NCI-H748 (cell line): ENCODE measurements around the gene GZMH.
"Not testable (repeated sequence)": the region's sequence is repeated elsewhere in the genome, so short reads cannot be mapped to it uniquely, and the experiment has no call there.

ENCODE experiments used
- DNase-seq: peaks from one replicate; lab custom pipeline; 2025; ENCODE audit not compliant: unreplicated experiment; lab: John Stamatoyannopoulos, UW

GZMH gene, protein sequence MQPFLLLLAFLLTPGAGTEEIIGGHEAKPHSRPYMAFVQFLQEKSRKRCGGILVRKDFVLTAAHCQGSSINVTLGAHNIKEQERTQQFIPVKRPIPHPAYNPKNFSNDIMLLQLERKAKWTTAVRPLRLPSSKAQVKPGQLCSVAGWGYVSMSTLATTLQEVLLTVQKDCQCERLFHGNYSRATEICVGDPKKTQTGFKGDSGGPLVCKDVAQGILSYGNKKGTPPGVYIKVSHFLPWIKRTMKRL

GRCh38 chr14:24609655-24610344 lies at the start of gene GZMH:
GZMH (minus strand) TSS chr14:24609685; CDS start chr14:24609613, 72 bp downstream.
- DNase-seq, result no peak

GRCh38 chr14:24648361-24648760 lies 38.9 kb upstream of the GZMH start:
- DNase-seq, result not testable (repeated sequence)

DNA sequence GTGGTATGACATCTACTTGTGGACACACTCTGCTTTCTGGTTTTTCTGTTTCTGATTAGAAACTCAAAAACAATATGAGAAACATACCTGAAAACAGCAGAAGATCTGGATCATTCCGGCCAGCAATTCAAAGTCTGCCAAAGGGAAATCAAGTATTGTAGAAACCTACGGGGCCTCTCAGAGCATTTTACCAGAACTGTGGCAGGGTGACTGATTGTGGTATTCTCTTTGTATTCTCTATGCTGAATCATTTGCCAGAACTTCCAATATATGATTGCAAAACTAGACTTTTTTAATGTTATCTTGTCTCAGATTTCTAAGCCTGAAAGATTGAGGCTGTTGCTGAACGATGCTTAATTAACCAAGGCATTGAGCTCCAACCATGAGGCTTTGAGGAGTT lies 30.4 kb upstream of the GZMH start:
- no peak for DNase-seq

DNA sequence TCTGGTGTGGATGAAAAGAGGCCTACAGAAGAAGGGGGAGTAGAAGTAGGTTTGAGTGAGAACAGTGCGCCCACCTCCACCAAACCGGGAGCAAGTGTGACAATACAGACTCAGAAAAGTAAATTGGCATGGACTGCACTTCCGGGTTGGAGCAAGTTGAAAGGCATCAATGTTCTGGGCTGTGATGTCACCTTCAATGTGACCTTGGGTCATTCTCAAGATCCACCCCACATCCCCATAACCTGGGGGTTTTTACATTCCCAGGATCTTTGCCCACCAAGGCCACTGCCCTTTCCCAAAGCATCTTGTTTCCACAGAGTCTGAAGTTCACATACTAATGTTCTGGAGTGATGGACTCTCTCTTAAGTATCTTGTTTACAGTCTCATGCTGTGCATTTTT lies 29.8 kb upstream of the GZMH start:
- no peak for DNase-seq

- no peak for DNase-seq
These were observed 24.7 kb upstream of the GZMH start, which contains the start of gene GZMB for GRCh38 chr14:24634158-24634557. GZMB (minus strand) TSS chr14:24634190; CDS start chr14:24634160, 30 bp downstream.

GRCh38 chr14:24633353-24633752 lies 23.9 kb upstream of the GZMH start:
- DNase-seq, result no peak

GRCh38 chr14:24632761-24633160 lies 23.3 kb upstream of the GZMH start:
- no peak for DNase-seq

- no peak for DNase-seq
These were observed 22.9 kb upstream of the GZMH start for GRCh38 chr14:24632336-24632735.

DNA sequence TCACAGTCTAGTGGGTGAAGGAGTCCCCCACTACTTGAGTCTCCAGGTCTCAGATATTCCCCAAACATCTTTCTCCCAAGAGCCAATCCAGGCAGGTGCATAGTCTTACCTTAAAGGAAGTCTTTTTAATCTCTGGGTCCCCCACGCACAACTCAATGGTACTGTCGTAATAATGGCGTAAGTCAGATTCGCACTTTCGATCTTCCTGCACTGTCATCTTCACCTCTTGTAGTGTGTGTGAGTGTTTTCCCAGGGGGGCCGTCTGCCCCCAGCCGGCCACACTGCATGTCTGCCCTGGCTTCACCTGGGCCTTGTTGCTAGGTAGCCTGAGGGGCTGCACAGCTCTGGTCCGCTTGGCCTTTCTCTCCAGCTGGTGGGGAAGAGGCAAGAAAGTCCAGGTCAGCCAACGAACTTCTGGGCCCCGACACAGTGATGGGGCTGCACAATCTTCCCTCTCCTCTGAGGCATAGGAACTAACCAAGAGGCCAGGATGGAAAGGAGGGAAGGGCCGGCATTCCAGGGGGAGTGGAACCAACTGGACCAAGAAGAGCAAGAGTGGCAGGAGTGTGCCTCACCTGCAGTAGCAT lies 22.4 kb upstream of the GZMH start:
- no peak for DNase-seq

DNA sequence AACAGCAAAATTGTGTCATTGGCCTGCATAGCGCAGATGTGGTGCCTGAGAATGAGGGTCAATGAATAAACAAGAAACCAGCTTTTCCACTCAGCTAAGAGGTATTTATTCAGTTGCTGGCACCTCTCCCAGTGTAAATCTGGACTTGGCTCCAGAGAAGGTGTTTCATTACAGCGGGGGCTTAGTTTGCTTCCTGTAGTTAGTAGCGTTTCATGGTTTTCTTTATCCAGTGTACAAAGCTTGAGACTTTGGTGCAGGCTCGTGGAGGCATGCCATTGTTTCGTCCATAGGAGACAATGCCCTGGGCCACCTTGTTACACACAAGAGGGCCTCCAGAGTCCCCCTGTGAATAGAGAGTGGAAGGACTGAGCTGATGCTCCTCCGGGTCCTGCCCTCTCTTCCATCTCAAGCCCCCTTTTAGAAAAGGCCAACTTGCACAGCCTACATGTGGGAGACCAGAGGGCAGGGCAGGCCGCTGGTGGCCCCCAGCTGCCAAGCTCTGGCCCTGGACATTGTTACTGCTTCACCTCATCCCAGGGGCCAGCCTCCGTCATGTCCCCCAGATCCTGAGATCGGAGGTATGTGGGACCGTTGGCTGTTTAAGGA lies 21.5 kb upstream of the GZMH start:
- peak; percentile 80 for DNase-seq

DNA sequence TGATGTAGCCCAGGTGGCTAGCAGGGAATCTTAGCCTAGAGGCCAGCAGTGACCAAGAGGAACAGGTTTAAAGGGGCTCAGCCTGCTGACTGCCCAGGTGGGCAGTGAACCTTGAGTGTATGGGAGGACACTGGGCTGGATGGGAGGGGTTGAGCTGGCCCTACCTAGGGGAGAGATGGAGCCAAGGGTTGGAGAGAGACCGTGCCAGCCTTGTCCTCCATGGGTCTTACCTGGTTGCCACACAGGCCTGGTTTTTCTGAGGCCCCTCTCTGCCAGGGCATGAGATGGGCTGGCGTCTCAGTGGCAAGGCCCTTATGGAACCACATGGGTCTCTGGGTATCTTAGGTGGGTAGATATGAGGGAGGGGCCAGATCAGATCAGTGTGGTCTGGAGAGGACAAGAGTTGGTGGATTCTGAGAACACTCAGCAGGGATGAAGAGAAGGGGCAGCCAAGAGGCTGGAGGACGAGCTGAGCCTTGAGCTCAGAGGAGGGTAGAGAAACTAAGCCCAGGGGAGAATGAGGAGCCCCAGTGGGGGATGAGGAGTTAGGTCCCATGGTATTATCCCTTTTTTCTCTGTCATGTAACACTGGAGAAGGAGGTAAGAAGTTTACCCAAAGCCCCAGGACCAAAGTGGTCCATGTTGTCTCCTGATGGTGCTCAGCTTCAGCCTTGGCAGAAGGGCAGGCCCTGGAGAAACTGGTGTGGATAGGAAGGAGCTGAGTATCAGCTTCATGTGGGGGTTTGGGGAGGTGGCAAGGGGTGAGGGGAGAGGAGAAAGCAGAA lies 20.8 kb upstream of the GZMH start:
- no peak for DNase-seq

GRCh38 chr14:24629521-24629920 lies 20.0 kb upstream of the GZMH start:
- DNase-seq, result no peak

- DNase-seq, result no peak
These were observed 4.3 kb upstream of the GZMH start for GRCh38 chr14:24613747-24614146.

DNA sequence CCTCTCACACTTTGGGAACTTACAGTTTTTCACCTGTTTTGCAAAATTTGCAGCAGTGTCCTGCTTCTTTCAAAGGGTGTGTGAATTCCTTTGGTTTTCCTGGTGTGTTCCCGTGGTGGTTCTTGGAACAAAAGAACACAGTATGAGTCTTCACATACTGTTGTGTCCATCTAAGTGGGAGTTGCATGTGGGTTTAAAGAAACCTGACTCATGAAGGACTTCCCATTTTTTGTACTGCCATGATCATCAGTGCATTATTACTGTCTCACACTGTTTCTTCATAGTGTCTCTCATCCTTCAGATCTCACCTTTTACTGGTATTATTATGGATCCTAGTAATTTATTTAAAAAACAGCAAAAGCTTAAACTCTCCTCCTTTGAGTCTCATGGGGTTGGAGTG lies 3.8 kb upstream of the GZMH start:
- DNase-seq, result no peak

DNA sequence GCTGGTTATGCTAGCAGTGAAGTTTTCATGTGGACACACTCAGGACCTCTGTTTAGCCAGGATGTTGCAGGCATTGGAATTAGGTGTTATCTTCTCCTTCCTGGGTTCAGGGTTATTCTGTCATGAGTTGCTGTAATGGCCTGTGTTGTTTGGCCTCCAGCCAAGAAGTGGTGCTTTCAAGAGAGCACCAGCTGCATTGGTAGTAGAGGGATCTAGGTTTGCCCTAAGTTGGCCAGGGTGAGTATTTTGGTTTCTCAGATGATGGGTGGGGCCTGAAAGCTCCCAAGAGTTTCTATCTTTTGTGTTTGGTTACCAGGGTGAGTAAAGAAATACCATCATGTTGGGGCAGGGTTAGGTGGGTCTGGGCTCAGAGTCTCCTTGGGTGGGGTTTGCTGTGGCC lies 2.7 kb upstream of the GZMH start:
- peak; percentile 23 for DNase-seq

- DNase-seq, result no peak
These were observed 1.6 kb downstream of the GZMH start for GRCh38 chr14:24607635-24608514.

- DNase-seq, result no peak
These were observed 2.4 kb downstream of the GZMH start for GRCh38 chr14:24607081-24607480.

DNA sequence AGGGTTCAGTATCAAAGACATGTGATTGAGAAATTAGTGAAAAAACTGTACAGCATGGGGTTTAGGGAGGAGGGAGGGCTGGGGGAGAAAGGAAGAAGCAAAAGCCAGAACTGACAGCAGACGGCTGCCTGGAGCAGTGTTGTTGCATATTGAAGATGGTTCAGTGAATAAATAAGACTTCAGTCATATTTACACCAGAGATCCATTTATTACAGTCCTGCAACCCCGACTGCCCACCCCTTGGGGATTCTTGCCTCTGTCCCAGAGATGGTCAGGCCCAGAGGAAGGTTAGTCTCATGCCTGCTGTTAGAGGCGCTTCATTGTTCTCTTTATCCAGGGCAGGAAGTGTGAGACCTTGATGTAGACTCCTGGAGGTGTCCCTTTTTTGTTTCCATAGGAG lies 3.2 kb downstream of the GZMH start:
- no peak for DNase-seq

GRCh38 chr14:24605435-24606190 lies 3.9 kb downstream of the GZMH start:
- peak; percentile 23 for DNase-seq
